Midbrain (tissue), 1 donor: ENCODE results near the gene CBX2.

Experiments used
- DNase-seq: peaks from one replicate; lab custom pipeline; 2025; lab: John Stamatoyannopoulos, UW

The CBX2 gene

GRCh38 chr17:79812353-79813258, 34.7 kb downstream of the CBX2 start:
- no peak for DNase-seq

DNA sequence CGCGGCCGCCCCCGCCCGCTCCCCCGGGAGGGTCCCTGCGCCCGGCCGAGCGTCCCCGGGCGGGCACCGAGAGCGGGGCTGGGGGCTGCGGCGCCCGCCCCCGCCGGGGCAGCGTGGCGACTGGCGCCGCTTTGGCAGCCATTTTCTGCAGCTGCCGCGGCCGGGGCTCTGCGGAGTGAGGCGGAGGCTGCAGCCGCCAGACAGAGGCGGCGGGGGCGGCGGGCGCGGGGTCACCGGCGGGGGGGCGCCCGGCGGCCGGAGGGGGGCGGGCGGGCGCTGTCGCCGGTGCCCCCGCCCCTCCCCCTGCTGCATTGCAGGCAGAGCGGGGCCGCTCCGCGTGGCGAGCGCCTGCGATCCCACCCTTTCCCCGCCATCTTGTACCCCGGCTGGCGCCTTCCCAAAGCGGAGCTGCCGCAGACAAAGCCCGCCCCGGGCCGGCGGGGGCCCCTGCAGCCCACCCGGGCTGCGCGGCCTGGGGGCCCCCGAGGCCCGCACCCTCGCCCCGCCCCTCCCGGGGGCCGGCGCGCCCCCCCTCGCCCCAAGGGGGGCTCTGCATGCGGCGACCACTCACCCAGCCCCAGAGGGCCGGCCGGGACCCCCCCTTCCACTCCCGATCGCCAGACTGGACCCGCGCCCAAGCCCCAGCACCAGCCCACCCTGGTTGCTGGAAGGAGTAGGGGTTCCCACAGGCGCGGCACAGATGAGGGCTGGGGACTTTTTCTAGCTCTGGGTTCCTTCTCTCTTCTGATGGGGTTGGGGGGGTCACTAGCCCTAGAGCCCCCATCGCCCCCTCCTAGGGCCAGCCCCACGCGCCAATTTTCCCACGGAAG, 35.6 kb downstream of the CBX2 start:
- no peak for DNase-seq

DNA sequence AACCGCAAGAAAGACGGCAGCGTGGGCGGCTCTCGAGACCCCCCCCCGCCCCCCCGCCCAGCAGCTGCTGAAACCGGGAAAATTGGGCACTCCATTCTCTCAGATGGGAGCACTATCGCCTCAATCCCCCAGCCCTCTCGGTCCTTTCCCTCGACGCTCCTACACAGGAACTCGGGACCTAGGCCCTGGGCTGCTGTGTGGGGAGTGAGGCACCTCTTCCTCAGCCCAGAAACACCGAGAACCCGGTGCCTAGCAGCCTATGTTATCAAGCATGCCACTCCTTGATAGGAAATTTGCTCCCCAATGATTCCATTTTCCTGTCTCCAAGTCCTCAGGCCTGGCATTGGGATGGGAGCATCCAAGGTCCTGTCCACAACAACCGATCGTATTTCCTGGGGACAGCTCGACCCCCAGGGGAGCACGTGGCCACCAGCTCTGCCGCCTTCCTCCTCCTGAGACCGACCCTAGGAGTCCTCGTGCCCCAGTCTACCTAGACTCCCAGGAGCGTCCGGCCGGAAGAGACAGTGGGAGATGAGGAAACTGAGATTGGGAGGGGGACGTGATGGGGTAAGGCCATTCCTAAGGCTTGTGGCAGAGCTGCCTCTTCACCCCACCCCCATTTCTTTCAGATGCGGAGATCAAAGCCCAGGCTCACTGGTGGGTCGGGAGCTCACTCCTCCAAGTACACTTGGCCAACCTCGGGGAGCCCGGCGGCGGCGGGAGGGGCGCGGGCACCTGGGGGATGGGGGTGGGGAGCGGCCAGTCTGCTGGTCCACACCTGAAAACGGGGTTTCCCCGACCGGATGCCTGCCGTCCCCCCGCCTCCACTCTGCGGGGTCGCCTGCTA, 36.4 kb downstream of the CBX2 start:
- no peak for DNase-seq

GRCh38 chr17:79814974-79815835, 37.3 kb downstream of the CBX2 start:
- peak; percentile 26 for DNase-seq

- DNase-seq, result no peak
Measured at GRCh38 chr17:79815836-79816461, 38.0 kb downstream of the CBX2 start.

- no peak for DNase-seq
Measured at GRCh38 chr17:79818026-79818758, 40.2 kb downstream of the CBX2 start.

DNA sequence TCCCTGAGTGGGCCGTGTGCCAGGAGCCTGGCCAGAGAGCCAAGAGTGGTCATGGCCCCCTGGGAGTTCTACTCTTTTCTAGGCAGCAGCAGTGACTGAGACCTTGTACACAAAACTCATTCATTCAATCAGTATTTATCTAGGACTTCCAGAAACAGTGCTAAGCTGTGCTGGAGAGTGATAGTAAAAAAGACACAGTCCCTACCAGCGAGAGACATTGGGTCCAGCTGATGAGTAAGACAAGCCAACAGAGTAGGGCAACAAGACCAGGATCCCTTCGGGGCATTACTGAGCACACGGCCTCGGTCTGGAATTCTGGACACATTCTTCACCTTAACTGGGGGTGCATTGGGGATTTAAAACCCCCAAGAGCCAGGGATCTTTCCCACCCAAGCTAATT, 41.1 kb downstream of the CBX2 start:
- DNase-seq, result no peak

DNA sequence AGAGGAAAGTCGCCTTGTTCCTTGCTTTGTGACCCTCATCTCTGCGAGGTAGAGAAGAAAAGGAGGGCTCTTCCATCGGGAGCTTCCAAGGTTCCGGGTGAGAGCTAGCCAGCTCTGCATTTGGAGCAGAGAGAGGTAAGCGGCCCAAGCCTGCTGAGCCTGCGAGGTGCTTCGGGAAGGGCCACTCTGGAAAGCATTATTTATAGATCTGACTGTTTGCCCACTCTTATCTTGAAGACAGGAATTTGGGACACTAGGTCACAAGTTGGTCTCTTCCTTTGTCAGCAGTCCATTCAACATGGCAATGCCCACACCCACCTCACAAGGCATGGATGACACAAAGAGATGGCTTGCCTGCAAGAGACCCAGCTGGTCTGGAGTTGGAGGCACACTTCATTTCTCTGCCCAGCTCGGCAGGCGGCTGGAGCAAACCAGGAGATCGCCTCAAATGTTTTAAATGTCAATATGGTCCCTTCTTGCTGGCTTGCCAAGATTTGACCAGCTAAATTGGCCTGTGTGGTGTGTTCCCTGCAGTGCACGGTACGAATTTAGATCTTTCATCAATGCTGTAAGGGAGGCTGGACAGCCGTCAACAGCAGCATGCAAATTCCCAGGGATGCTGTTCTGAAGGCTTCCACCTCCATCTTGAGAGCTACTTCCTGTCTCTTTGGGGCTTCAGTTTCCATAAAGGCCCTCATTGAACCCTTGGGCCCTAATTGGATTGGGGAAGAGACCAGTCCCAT, 41.8 kb downstream of the CBX2 start:
- DNase-seq, result no peak

GRCh38 chr17:79820959-79821330, 43.0 kb downstream of the CBX2 start:
- no peak for DNase-seq

DNA sequence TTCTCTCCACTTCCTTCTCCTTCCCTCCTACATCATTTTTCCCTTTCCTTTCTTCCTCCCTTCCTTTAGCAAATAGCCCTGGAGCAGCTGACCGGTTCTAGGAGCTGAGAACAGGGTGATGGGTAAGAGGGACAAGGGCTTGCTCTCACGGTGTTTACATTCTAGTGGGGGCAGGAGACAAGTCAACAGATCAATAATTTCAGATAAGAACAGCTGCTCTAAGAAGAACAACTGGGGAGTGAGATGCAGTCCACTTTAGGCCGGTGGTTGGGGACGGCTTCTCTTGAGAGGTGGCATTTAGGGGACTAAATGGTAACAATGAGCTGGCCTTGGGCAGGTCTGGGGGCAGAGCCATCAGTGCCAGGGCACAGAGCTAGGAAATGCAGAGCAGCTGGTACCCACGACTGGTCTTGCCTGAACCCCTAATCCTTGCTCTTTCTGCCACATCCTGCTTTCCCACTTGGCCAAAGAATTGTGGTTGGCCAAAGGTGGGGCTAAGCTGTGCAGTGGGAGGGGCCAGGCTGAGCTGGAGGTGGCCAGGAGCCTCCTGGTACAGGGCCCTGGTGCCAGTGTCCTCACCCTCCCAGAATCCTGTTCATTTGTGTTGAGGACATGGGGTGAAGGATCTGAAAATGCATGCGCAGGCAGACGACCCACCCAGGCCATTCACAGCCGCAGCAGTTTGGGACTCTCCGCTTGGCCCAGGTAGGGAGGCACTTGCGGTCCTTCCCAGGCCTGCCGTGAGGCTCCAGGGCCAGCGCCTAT, 43.6 kb downstream of the CBX2 start:
- DNase-seq, result no peak

- no peak for DNase-seq
Measured at GRCh38 chr17:79822583-79823124, 44.7 kb downstream of the CBX2 start.

- no peak for DNase-seq
Measured at GRCh38 chr17:79824234-79824633, 46.3 kb downstream of the CBX2 start.

- DNase-seq, result no peak
Measured at GRCh38 chr17:79824893-79825579, 47.1 kb downstream of the CBX2 start.

GRCh38 chr17:79825580-79825921, 47.6 kb downstream of the CBX2 start:
- no peak for DNase-seq

DNA sequence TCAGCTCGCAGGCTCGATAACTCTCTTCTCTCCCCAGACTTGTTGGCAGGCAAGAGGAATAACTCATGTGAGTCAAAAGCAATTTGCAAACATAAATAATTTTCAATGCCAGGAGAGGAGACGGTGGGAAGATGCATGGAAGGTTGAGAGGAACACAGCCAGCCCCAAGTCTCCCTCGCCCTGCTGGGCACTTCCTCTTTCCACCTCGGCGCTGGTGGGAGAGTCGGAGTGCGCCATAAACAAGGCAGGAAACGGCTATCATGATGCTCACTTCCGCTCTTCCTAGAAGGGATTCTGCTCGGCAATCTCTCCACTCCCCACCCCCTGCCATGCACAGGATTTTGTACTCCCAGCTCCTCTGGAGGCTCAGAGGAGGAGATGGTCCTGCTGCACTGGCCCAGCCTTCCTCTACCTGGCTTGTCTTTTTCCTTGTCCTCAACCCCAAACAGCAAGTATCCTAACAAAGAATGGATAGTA, 48.3 kb downstream of the CBX2 start:
- no peak for DNase-seq

DNA sequence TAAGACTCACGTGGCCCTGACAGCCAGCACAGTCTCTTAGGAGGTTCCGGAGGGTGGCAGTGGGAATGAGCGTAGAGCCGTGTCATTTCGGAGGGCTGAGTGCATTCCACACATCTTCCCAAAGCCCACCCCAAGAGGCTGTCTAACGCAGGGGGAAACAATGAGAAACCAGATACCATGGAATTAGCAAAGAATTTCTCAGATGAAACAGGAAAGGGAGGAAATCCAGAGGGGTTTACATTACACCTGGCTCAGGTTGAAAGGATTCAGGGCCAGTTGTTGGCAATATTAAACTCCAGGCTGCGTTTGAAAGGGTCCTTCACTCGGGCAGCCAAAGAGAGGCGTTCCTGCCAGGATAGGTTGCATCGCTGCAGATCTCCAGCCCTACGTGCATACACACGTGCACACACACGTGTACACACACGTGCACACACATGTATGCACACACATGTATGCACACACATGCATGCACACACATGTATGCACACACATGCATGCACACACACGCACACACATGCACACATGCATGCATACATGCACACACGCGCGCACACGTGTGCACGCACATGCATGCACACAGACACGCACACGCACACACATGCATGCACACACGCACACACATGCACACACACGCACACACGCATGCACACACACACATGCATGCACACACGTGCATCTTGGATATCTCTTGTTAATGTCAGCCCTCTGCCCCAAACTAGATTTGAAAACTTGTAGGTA, 49.1 kb downstream of the CBX2 start:
- DNase-seq, result no peak

DNA sequence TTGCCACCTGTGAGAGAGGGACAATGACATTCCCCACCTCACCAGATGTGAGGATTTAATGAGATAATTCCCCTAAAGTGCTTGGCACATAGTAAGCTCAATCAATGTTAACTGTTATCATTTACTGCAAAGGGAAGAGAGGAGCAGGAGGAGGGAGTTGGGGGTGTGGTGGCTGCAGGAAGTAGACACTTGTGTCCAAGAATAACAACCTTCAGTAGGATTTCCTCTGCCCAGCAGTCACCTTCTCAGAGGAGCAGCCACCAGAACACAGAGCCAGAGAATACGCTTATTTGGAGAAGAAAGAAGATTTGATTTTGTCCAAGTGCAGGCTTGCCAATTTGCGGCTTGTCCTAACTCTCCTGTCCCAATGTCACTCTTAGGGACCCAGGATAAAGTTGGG, 51.1 kb downstream of the CBX2 start:
- no peak for DNase-seq
